Bone marrow (tissue), 2 donors: ENCODE data around the gene SLC35C1.

Source experiments
- DNase-seq, 2 donors: peaks; one replicate each; lab custom pipeline; 2025; lab: John Stamatoyannopoulos, UW

The SLC35C1 gene

DNA sequence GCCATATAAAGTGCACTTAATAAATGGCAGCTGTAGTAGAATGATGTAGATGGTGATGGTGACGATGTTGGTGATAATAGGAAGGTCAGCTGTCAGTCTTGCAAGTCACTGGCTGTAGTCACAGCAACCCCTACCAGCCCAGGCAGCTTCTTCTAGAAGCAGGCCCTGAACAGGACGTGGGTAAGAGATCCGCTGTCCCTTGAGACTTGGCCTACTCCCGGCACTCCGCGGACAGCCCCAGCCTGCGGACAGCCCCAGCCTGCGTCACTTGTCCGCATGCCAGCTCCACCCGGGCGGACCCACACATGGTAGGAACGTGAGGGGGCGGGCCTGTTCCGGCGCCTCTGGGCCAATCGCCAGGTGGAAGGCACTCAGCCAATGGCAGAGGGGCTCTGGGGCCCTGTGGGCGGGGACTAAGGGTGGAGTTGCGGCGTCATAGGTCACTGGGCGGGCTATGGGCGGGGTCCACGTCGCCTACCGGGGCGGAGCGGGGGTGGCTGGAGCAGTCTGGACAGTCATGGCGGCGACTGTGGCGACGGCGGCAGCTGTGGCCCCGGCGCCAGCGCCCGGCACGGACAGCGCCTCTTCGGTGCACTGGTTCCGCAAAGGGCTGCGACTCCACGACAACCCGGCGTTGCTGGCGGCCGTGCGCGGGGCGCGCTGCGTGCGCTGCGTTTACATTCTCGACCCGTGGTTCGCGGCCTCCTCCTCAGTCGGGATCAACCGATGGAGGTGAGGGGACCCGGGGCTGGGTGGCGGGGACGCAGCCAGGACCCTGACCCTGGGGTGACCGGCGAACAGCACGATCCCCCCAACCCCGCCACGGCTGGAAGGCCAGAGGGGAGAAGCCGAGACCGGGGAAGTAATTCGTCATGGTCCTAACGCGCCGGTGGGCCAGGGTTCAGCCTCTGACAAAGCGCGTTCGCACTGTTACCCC is 42.3 kb downstream of the SLC35C1 start, which contains the start of gene CRY2:
Gene CRY2 (plus strand): TSS at position 502 of the 937 bp plus-strand sequence. CDS start 16 bp downstream, at position 518.
- DNase-seq, result peak; percentile 89 to 98

DNA sequence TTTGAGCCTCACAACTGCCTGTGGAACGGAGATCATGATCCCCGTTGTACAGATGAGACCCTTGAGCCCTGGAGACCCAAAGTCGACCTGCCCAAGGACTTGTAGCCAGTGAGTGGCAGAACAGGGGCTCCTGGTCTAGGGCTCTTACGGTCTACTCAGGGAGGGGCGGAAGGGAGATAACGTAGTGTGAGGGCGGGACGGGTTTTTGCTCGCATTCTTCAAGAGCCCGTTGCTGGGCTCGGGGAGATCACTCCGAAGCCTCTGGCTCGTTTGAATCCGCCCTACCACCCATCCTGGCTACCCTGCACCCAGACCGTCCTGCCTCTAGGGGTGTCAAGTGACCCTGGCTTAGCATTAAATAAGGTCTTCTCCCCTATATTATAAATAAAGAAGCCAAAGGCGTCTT is 43.0 kb downstream of the SLC35C1 start:
- DNase-seq, result no peak

DNA sequence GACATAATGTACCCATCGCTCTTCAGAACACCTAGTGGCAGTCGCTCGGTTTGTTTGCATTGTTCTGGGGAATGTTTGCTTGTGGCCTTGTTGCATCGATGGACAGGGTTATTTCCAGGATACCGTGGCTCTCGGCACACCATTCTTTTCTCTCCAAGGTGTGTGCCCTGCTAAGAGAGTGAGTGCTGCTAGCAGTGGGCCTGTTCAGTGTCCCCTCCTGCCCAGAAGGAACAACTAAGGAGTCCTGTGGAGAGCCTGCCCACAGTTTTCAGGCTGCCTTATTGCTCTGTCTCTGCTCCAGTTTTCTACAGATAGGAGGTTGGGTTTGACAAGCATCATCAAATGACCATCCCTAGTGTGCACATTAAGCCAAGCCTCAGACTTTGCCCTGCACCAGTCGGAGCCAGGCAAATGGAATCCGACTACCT is 43.7 kb downstream of the SLC35C1 start:
- no peak for DNase-seq

DNA sequence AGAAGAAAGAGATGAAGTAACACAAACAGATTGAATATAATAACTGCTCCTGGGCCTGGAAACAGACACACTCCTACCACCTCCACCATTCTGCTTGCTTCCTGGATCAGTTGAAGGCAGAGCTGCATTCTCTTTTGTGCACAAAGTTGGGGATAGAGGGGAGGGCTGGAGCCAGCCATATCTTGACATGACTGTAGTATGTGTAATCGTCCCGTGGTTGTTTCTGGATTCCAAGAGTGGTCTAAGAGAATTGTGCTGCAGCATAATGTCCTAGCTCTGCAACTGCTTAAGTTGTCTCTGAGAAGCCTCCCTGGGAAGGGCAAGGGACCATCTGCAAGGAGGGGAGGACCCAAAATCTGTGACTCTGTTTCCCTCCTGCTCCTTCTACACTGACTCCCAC is 45.5 kb downstream of the SLC35C1 start:
- no peak for DNase-seq

DNA sequence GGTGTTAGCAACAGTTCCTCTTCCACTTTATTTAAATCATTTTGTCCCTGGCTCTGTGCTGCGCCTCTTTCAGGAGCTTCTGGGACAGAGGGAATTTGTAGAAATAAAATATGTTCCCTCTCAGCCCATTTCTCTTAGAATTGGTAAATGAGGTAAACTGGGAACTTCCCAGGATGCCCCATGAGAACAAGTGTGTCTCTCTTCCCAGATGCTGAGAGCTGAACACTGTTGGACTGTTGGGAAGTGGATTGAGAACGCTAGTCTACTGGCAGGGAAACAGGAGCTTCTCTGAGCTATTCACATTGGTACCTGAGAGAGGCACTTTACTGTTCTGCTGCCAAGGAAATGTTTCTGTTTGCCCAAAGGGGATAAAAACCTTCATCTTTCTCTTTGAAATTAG is 46.3 kb downstream of the SLC35C1 start:
- no peak for DNase-seq

DNA sequence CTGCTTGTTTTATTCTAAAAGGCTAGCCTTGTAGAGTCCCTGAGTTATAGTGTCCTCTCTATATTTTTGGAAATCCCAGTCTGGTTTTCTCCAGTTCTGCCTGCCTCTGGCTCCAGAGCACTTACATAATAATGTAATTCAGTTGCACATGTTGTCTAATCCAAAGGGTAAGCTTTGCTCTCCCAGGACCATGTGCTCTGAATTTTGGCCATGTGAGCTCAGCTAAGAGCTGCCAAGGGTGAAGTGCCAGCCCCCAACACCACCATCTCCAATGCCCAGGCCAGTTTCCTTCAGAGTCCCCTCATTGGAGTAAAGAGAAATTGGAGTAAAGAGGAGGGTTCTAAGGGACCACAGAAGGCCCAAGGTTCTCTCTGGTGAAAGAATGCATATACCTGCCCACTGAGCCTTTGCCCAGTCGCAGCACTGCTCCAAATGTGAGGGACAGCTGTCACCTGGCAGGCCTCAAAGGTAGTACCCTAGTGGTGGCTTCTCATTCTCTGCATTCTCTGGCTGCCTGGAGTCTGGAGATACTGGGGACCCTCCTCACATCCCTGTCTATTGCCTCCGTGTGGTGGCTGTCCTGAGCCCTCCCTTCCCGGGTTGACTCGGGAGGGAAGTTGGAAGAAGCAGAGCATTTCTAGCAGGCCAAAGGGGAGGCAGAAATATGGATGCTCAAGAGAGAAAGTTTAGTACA is 47.2 kb downstream of the SLC35C1 start:
- no peak for DNase-seq

DNA sequence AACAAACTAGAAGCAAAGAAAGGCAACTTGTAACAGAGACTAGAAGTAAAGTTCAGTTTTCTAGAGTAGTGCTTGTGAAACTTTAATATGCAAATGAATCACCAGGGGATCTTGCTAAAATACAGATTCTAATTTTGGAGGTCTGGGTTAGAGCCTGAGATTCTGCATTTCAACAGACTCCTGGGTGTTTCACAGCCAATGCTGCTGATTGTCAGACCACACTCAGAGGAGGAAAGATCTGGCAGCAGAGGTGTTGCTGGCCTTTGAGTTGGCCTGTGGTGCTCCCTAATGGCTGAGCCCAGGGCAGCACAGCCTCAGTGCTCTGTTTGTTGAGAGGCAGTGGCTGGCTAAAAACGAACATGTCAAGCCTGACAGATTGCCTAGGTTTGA is 47.8 kb downstream of the SLC35C1 start:
- no peak for DNase-seq

DNA sequence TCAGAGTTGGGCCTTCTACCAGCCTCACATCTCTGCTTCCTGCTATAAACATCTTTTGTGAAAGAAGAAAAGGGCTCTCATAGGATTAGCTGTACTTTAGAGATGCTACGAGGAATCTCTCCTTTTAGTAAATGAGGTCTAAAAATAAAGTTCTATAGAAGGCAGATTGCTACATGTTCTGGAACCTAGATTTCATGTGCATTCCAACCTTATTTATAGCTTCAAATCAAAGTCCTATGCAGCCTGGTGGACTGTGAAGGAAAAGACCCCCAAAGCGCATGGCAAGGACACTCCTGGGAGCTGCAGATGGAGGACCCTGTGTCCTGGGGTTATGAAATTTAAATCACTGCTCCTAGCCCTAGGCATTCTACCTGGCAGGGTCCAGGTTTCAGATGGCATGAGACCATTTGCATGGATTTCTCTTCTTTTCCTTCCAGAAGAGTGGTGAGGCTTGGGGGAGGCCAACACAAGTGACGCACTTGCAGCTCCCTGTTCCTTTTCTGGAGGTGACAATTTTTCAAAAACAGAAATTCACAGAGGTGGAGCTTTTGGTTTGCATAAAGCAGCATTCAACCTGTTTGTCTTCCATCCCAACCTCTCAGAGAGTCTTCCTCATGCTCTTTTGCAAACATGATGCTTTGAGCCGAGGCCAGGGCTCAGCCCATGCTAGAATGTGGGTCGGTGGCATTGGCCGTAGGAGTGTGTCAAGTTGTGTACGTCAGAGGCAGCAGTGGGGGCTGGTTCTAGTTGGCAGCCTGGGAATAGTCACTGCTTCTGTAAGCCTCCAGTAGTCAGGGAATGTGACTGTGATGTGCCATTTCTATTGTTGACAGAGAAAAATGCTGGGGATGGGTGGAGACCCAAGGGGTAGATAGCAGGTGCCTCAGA is 48.6 kb downstream of the SLC35C1 start:
- DNase-seq, result no peak

DNA sequence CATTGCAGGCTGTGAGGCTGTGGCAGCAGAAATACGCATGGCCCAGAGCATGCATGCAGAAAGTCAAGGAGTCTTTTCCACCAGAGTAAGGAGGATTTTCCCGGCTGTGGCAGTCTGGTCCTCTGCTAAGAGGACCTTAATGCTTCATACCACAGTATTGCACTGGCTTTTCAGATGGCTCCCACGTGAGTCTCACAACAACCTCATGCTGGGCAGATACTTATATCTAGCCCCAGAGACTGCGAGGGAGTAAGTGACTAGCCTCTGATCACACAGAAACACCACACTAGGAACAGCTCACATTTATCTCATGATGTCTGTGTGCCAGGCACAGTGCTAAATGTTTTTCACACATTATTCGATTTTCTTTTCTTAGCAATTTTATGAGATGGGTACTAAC is 50.4 kb downstream of the SLC35C1 start:
- no peak for DNase-seq

DNA sequence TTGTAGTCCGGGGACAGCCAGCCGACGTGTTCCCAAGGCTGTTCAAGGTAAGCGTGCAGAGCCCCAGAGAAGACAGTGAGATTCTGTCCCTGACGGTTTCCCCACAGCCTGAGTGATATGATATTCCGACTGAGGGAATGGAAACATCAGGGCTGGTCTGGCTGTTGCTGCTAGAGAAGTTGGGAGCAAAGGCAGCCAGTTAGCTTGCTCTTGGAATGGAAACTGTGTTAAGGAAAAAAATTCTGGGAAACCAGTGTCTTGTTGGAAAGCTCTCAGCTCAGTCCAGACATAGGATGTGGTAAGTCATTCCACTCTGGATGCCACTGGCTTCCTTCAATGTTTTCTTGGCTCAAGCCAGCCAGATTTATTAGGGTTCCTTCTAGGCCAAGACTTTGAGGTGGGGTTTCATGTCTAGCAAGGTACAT is 51.1 kb downstream of the SLC35C1 start:
- DNase-seq, result no peak

DNA sequence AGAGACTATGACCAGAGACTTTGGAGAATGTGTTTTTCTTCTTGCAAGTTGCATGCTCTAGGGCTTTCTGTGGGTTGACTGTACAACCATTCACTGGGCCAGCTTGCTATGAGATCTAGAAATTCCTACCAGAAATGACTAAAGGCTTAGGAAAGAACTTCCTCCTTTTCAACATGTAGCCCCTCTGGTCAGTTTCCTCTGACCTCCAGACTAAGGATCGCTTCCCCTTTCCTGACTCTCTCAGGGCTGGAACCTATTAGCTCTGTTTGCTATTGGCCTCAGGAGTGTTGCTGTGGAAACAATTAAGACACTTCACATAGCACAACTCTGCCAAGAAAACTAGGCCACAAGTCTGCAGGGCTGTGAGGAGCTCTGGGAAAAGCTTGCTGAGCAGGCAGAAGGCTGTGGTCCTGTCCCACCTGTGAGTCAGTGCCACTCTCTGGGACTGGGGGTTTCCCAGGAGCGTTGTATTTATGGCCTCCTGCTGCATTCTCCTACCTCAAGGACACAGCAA is 53.1 kb downstream of the SLC35C1 start:
- peak in 1 of 2 donors; percentile 9 for DNase-seq

DNA sequence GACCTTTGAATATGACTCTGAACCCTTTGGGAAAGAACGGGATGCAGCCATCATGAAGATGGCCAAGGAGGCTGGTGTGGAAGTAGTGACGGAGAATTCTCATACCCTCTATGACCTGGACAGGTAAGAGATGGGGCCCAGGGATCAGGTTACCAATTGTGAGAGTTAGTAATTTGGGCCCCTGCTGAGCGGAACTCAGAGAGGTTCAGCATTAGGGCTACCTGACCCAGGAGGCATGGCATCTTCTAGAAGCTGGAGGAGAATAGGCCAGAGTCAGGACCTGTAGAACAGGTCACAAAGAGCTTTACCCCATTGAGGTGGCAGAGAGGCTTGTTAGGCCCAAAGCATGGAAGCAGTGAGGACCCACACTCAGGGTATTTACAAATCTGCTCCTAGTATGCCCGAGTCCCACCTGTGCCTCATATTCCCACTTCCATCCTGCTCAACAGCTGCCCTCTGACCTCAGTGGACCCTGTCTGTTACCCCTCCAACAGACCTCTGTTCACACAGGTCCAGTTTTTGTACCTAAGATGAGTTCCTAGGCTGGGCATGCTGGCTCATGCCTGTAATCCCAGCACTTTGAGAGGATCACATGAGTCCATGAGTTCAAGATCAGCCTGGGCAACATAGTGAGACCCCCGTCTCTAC is 53.9 kb downstream of the SLC35C1 start:
- DNase-seq, result no peak

DNA sequence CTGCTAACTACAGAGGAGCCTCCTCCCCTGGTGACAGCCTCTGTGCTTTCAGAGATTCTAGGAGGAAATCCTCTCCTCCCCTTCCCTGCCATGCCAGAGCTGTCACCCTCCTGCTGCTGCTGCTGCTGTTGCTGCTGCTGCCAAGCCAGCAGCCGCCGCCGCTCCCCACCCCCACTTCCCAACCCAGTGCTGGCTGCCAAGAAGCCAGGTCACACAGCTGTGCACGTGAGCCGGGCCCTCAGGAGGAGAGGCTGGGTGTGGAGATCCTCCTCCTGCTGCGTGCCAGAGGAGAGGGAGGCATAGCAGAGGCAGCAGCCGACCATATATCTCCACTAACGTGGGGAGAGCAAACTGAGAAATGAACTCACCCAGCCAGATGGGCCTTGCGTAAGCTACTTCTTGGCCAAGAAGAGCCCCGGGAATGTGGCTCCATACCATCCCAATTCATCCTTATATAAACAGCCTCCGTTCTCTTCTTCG is 54.8 kb downstream of the SLC35C1 start:
- DNase-seq, result no peak

DNA sequence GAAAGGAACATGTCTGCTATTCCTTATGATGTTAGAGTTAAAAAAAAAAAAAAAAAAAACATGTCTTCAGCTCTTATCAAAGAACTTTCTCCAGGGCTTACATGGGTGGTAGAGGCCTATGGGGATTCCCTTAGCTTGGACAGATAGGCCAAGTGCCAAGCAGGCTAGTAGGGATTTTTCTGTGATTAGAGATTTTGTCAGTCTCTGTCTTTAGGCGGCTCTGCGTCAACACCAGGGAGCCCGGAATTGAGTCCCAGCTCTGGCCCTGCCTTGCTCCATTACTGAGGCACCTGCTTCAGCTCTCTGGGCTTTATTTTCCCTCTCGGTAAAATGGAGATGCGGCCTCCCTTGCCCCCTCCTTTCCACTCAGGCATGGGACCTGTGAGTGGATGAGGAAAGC is 55.4 kb downstream of the SLC35C1 start:
- DNase-seq, result no peak

DNA sequence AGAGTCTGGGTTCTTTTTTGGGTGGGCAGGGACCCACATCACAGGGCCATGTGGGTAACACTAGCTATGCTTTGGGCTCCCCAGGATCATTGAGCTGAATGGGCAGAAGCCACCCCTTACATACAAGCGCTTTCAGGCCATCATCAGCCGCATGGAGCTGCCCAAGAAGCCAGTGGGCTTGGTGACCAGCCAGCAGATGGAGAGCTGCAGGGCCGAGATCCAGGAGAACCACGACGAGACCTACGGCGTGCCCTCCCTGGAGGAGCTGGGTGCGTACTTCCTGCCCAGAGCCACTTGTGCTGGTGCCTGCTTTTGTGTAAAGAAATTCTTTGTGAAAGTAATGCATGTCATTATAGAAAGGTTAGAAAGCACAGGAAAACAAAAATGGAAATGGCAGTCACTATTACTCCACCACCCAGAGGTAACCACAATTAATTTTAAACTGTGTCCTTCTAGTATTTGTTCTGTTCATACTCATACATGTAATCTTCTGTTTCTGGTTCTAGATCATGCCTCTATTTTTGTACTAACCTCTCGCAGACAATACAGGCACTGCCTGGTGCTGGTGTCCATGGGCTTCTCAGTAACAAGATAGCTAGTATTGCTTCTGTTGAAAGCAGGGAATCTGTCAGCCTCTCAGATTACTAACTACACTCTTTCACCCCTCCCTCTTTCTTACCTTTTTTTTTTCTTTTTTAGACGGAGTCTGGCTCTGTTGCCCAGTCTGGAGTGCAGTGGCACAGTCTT is 56.0 kb downstream of the SLC35C1 start:
- no peak for DNase-seq
